ENCODE results near the gene CACNG7.

Gene CACNG7

GRCh38 chr19:53993448-53993847, 84.4 kb downstream of the CACNG7 start:
- no peak overlapping the region for H3K4me3 ChIP-seq (ENCODE audit: low read depth, low read length)
- no peak for TF ChIP-seq CTCF (IDR thresholded peaks at IDR 0.05; ENCODE audit: low read depth, low read length)
